Measurements from ENCODE around the gene VILL.

- TF ChIP-seq POLR2A (IDR thresholded peaks at IDR 0.05; ENCODE audit: borderline replicate concordance, extremely low read depth, insufficient read depth, insufficient read length): no peak
- TF ChIP-seq, protein P1, sequence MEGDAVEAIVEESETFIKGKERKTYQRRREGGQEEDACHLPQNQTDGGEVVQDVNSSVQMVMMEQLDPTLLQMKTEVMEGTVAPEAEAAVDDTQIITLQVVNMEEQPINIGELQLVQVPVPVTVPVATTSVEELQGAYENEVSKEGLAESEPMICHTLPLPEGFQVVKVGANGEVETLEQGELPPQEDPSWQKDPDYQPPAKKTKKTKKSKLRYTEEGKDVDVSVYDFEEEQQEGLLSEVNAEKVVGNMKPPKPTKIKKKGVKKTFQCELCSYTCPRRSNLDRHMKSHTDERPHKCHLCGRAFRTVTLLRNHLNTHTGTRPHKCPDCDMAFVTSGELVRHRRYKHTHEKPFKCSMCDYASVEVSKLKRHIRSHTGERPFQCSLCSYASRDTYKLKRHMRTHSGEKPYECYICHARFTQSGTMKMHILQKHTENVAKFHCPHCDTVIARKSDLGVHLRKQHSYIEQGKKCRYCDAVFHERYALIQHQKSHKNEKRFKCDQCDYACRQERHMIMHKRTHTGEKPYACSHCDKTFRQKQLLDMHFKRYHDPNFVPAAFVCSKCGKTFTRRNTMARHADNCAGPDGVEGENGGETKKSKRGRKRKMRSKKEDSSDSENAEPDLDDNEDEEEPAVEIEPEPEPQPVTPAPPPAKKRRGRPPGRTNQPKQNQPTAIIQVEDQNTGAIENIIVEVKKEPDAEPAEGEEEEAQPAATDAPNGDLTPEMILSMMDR (IDR thresholded peaks at IDR 0.05 in 2 of 3, conservative IDR thresholded peaks at IDR 0.05 in 1 of 3; ENCODE audit: borderline replicate concordance in 1 of 3, insufficient read depth in 1 of 3, low read depth in 2 of 3, low read length in 2 of 3): no peak
- TF ChIP-seq EGR1 (IDR thresholded peaks at IDR 0.05; ENCODE audit: low read depth): no peak
Measured at GRCh38 chr3:37945807-37946530, 44.6 kb upstream of the VILL start.
